Fibroblast of lung (primary cell): Measurements from ENCODE around the gene DIO3.

Source experiments
- CTCF ChIP-seq, 2 donors: IDR thresholded peaks in 1 of 2; conservative IDR thresholded peaks in 1 of 2; 1 replicate in 1 of 2; 2 replicates in 1 of 2; pipeline ENCODE4 v1.5.1; 2011 to 2012; ENCODE audit warnings: low read length in 2 of 2, control low read depth in 1 of 2, inconsistent platforms in 1 of 2, low read depth in 1 of 2, mild to moderate bottlenecking in 1 of 2
- EZH2 ChIP-seq: IDR thresholded peaks from 2 replicates; pipeline ENCODE4 v1.5.1; 2012; ENCODE audit warnings: low read length, control low read depth, mild to moderate bottlenecking; ENCODE audit errors: missing control alignments

GRCh38 chr14:101543814-101544213 is 17.5 kb upstream of the DIO3 start:
- no peak for TF ChIP-seq CTCF (conservative IDR thresholded peaks at IDR 0.05 in 1 of 2, IDR thresholded peaks at IDR 0.05 in 1 of 2; ENCODE audit: low read depth in 1 of 2, low read length in 2 of 2)
- TF ChIP-seq EZH2: no peak
